Chondrocyte (in vitro differentiated cells): ENCODE measurements around the gene GJA1. TPM values are rescaled to one million over a fixed set of nuclear protein-coding genes. Genes with fewer than 3 reads are reported as not detected.

Source experiments
- DNase-seq: peaks from one replicate; pipeline ENCODE4 v3.0.0; 2021; ENCODE audit warnings: mixed read lengths, low spot score
- H3K27ac Mint-ChIP-seq: one replicate; pipeline ENCODE4 v1.8.0; 2021; ENCODE audit warnings: mild to moderate bottlenecking, moderate library complexity, mixed read lengths; ENCODE audit not compliant: unreplicated experiment
- H3K27me3 Mint-ChIP-seq: 2 replicates; pipeline ENCODE4 v1.8.0; 2021; ENCODE audit warnings: low read depth, mixed read lengths
- H3K36me3 Mint-ChIP-seq: 2 replicates; pipeline ENCODE4 v1.8.0; 2021; ENCODE audit warnings: low read depth, mixed read lengths
- H3K4me1 Mint-ChIP-seq: 2 replicates; pipeline ENCODE4 v1.8.0; 2021; ENCODE audit warnings: low read depth, mild to moderate bottlenecking, mixed read lengths
- H3K4me3 Mint-ChIP-seq: one replicate; pipeline ENCODE4 v1.8.0; 2021; ENCODE audit warnings: mild to moderate bottlenecking, moderate library complexity, mixed read lengths; ENCODE audit not compliant: unreplicated experiment
- H3K9me3 Mint-ChIP-seq: 2 replicates; pipeline ENCODE4 v1.8.0; 2021; ENCODE audit warnings: low read depth, mixed read lengths
- total RNA-seq: library from RNA; stranded (reverse); gene quantifications from 3 replicates; pipeline ENCODE4 v1.2.1, GENCODE V29; 2021
- TF ChIP-seq, protein P1 (sequence below): fragments of 200-600 bp; sonication (generic); IDR thresholded peaks from 2 replicates; pipeline ENCODE4 v1.5.0; 2021; ENCODE audit warnings: antibody characterized with exemption, mild to moderate bottlenecking, moderate library complexity

The GJA1 gene
- total RNA-seq, 1 donor from 2014 or later: 295 TPM

- no peak for DNase-seq
- Mint-ChIP-seq H3K4me3 (no peak overlapping the region), H3K4me1 (no peaks in the 10 kb centered on the region), H3K27ac (no peak overlapping the region), H3K27me3 (no peaks in the 10 kb centered on the region), H3K9me3 (no peaks in the 10 kb centered on the region), H3K36me3 (no peaks in the 10 kb centered on the region)
- TF ChIP-seq, protein P1, sequence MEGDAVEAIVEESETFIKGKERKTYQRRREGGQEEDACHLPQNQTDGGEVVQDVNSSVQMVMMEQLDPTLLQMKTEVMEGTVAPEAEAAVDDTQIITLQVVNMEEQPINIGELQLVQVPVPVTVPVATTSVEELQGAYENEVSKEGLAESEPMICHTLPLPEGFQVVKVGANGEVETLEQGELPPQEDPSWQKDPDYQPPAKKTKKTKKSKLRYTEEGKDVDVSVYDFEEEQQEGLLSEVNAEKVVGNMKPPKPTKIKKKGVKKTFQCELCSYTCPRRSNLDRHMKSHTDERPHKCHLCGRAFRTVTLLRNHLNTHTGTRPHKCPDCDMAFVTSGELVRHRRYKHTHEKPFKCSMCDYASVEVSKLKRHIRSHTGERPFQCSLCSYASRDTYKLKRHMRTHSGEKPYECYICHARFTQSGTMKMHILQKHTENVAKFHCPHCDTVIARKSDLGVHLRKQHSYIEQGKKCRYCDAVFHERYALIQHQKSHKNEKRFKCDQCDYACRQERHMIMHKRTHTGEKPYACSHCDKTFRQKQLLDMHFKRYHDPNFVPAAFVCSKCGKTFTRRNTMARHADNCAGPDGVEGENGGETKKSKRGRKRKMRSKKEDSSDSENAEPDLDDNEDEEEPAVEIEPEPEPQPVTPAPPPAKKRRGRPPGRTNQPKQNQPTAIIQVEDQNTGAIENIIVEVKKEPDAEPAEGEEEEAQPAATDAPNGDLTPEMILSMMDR: no peak
Measured at GRCh38 chr6:121492536-121492935, 57.1 kb downstream of the GJA1 start.

DNA sequence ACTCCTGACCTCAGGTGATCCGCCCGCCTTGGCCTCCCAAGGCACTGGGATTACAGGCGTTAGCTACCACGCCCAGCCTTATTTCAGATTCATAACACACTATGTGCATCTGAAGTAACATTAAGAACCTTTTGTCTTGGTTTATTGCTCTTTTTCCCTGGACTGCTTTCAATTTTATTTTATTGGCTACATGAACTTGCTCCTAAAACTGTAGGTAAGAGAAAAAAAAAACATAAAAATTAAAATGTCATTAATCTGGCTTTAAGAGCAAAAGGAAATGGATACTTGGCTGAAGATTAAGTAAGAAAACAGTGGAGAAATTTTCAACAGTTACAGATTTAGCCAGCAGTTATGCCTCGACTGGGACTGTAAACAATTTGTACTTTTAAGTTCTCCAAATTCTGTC, 62.5 kb downstream of the GJA1 start:
- no peak for DNase-seq
- Mint-ChIP-seq H3K4me1 (no peaks in the 10 kb centered on the region), H3K9me3 (no peaks in the 10 kb centered on the region), H3K27ac (no peak overlapping the region), H3K27me3 (no peaks in the 10 kb centered on the region), H3K36me3 (no peaks in the 10 kb centered on the region), H3K4me3 (no peak overlapping the region)
- TF ChIP-seq, protein P1: no peak

DNA sequence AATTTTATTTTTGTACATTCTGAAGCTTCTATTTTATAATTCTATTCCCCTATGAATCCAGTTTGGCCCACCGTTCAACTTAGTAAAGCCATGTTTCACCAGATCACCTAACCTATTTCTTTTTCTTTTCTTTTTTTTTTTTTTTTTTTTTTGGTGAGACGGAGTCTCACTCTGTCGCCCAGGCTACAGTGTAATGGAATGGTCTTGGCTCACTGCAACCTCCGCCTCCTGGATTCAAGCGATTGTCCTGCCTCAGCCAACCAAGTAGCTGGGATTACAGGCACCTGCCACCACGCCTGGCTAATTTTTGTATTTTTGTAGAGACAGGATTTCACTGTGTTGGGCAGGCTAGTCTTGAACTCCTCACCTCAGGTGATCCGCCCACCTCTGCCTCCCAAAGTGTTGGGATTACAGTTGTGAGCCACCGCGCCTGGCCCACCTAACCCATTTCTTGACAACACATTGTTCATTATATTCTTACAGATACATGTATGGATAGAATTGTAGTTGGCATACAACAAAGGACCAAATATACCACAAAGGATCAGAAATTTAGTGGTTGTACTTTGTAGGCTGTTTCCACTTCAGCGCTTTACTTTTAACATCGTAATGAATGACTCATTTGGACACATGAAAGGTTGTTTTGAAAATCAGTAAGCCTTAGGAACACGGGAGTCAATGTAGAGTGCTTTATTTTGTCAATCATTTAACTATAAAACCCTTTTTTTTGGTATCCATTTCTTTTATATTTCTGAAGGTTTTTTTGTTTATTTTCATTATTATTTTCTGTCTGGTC, 63.2 kb downstream of the GJA1 start:
- no peaks in the 10 kb centered on the region for H3K36me3 Mint-ChIP-seq
- no peak overlapping the region for H3K27ac Mint-ChIP-seq
- H3K27me3 Mint-ChIP-seq: no peaks in the 10 kb centered on the region
- no peak overlapping the region for H3K4me3 Mint-ChIP-seq
- H3K9me3 Mint-ChIP-seq: no peaks in the 10 kb centered on the region
- no peak for DNase-seq
- peaks cover 6% of the 10 kb centered on the region for H3K4me1 Mint-ChIP-seq
- TF ChIP-seq, protein P1: no peak

Other genes starting within 250 kb of the GJA1 start
- gene TBC1D32, start 101.2 kb upstream of the GJA1 start, total RNA-seq: 8.9 to 12.6 TPM (median 9.4 TPM) in 3 replicates